Activated naive CD8-positive, alpha-beta T cell treated with anti-CD3 and anti-CD28 coated beads, Interleukin-2, amount 10 ng/mL, durations not matched to agents 7 days and 5 days (primary cell): ENCODE results near the gene TAF11L14. TPM values are rescaled to one million over a fixed set of nuclear protein-coding genes. Genes with fewer than 3 reads are reported as not detected.
"Not testable (repeated sequence)": the region's sequence is repeated elsewhere in the genome, so short reads cannot be mapped to it uniquely, and the experiment has no call there.

Experiments used
- ATAC-seq: fragments of 150-1000 bp; cut with Tn5 transposase; one replicate; pipeline ENCODE4 v1.10.0; 2021; ENCODE audit warnings: low read depth, moderate library complexity
- POLR2A ChIA-PET: fragments of 350-600 bp; sonication (Branson Sonifier 250); formaldehyde crosslinking; loops from one replicate; lab custom pipeline; 2021; ENCODE audit warnings: antibody characterized with exemption; lab: Charles Lee
- DNase-seq: peaks from one replicate; pipeline ENCODE4 v3.0.0; 2021
- H3K27ac Mint-ChIP-seq: one replicate; pipeline ENCODE4 v1.8.0; 2022; ENCODE audit warnings: mild to moderate bottlenecking, mixed read lengths
- H3K27me3 Mint-ChIP-seq: one replicate; pipeline ENCODE4 v1.8.0; 2022; ENCODE audit warnings: mild to moderate bottlenecking, moderate library complexity, mixed read lengths
- H3K36me3 Mint-ChIP-seq: one replicate; pipeline ENCODE4 v1.8.0; 2021; ENCODE audit warnings: mild to moderate bottlenecking, mixed read lengths
- H3K4me1 Mint-ChIP-seq: one replicate; pipeline ENCODE4 v1.8.0; 2021; ENCODE audit warnings: mixed read lengths
- H3K4me3 Mint-ChIP-seq: one replicate; pipeline ENCODE4 v1.8.0; 2022; ENCODE audit warnings: mild to moderate bottlenecking, moderate library complexity, mixed read lengths
- H3K9me3 Mint-ChIP-seq: one replicate; pipeline ENCODE4 v1.8.0; 2021; ENCODE audit warnings: mixed read lengths
- total RNA-seq, 2 experiments: library from RNA; stranded (reverse); gene quantifications; one replicate each; pipeline ENCODE4 v1.2.3, GENCODE V29; 2021

Gene TAF11L14
- total RNA-seq, 2 experiments from 2014 or later = not detected

GRCh38 chr5:17649232-17649631, 15.0 kb downstream of the TAF11L14 start:
- DNase-seq, H3K27ac Mint-ChIP-seq, H3K36me3 Mint-ChIP-seq, ATAC-seq, H3K27me3 Mint-ChIP-seq, POLR2A ChIA-PET, H3K4me1 Mint-ChIP-seq, H3K4me3 Mint-ChIP-seq, H3K9me3 Mint-ChIP-seq: not testable (repeated sequence)

GRCh38 chr5:17655201-17655759, 21.0 kb downstream of the TAF11L14 start:
- H3K27me3 Mint-ChIP-seq, H3K27ac Mint-ChIP-seq, H3K4me3 Mint-ChIP-seq, DNase-seq, H3K4me1 Mint-ChIP-seq, ATAC-seq, POLR2A ChIA-PET, H3K36me3 Mint-ChIP-seq, H3K9me3 Mint-ChIP-seq: not testable (repeated sequence)

- H3K4me1 Mint-ChIP-seq = no peaks in the 10 kb centered on the region
- POLR2A ChIA-PET = no interaction called here
- no peak for ATAC-seq
- DNase-seq = no peak
- H3K4me3 Mint-ChIP-seq = no peak overlapping the region
- H3K36me3 Mint-ChIP-seq = no peaks in the 10 kb centered on the region
- H3K27me3 Mint-ChIP-seq = no peaks in the 10 kb centered on the region
- no peak overlapping the region for H3K27ac Mint-ChIP-seq
- H3K9me3 Mint-ChIP-seq = peaks cover 11% of the 10 kb centered on the region
Measured at GRCh38 chr5:17655921-17656320, 21.7 kb downstream of the TAF11L14 start.

- peaks cover 9% of the 10 kb centered on the region for H3K9me3 Mint-ChIP-seq
- H3K27ac Mint-ChIP-seq = no peak overlapping the region
- POLR2A ChIA-PET = no interaction called here
Measured at GRCh38 chr5:17663182-17663581, 28.9 kb downstream of the TAF11L14 start.

GRCh38 chr5:17665836-17666235, 31.6 kb downstream of the TAF11L14 start:
- no peak for DNase-seq
- Mint-ChIP-seq H3K27ac (no peak overlapping the region), H3K9me3 (peaks cover 5% of the 10 kb centered on the region), H3K4me1 (no peaks in the 10 kb centered on the region), H3K27me3 (no peaks in the 10 kb centered on the region), H3K4me3 (no peak overlapping the region), H3K36me3 (no peaks in the 10 kb centered on the region)
- POLR2A ChIA-PET = no interaction called here
- no peak for ATAC-seq

More at GRCh38 chr5:17663182-17663581, 28.9 kb downstream of the TAF11L14 start:
- DNase-seq (no peak), ATAC-seq (no peak)
- Mint-ChIP-seq H3K4me3 (no peak overlapping the region), H3K36me3 (no peaks in the 10 kb centered on the region), H3K4me1 (no peaks in the 10 kb centered on the region), H3K27me3 (no peaks in the 10 kb centered on the region)

- H3K4me3 Mint-ChIP-seq = no peak overlapping the region
- no peak overlapping the region for H3K27ac Mint-ChIP-seq
- H3K36me3 Mint-ChIP-seq = no peaks in the 10 kb centered on the region
- DNase-seq = no peak
- no peak for ATAC-seq
- H3K27me3 Mint-ChIP-seq = no peaks in the 10 kb centered on the region
- no peaks in the 10 kb centered on the region for H3K4me1 Mint-ChIP-seq
- POLR2A ChIA-PET = no interaction called here
- peaks cover 9% of the 10 kb centered on the region for H3K9me3 Mint-ChIP-seq
Measured at GRCh38 chr5:17666726-17667235, 32.5 kb downstream of the TAF11L14 start.

GRCh38 chr5:17670353-17670752, 36.1 kb downstream of the TAF11L14 start:
- POLR2A ChIA-PET = no interaction called here
- H3K4me3 Mint-ChIP-seq = no peak overlapping the region
- no peak overlapping the region for H3K27ac Mint-ChIP-seq
- no peaks in the 10 kb centered on the region for H3K36me3 Mint-ChIP-seq
- no peak for ATAC-seq
- no peaks in the 10 kb centered on the region for H3K4me1 Mint-ChIP-seq
- H3K9me3 Mint-ChIP-seq = peaks cover 9% of the 10 kb centered on the region
- no peaks in the 10 kb centered on the region for H3K27me3 Mint-ChIP-seq
- no peak for DNase-seq

GRCh38 chr5:17678751-17679324, 44.6 kb downstream of the TAF11L14 start:
- DNase-seq = no peak
- H3K27me3 Mint-ChIP-seq = no peaks in the 10 kb centered on the region
- ATAC-seq = no peak
- no peaks in the 10 kb centered on the region for H3K4me1 Mint-ChIP-seq
- no peak overlapping the region for H3K4me3 Mint-ChIP-seq
- POLR2A ChIA-PET = no interaction called here
- H3K9me3 Mint-ChIP-seq = no peaks in the 10 kb centered on the region
- H3K27ac Mint-ChIP-seq = no peak overlapping the region
- no peaks in the 10 kb centered on the region for H3K36me3 Mint-ChIP-seq

- no peak for ATAC-seq
- H3K27ac Mint-ChIP-seq = no peak overlapping the region
- DNase-seq = no peak
- no peaks in the 10 kb centered on the region for H3K27me3 Mint-ChIP-seq
- no peaks in the 10 kb centered on the region for H3K36me3 Mint-ChIP-seq
- H3K9me3 Mint-ChIP-seq = no peaks in the 10 kb centered on the region
- no peaks in the 10 kb centered on the region for H3K4me1 Mint-ChIP-seq
- POLR2A ChIA-PET = no interaction called here
- H3K4me3 Mint-ChIP-seq = no peak overlapping the region
Measured at GRCh38 chr5:17679597-17680203, 45.4 kb downstream of the TAF11L14 start.

GRCh38 chr5:17680737-17681136, 46.5 kb downstream of the TAF11L14 start:
- POLR2A ChIA-PET = no interaction called here
- H3K27ac Mint-ChIP-seq = no peak overlapping the region
- no peaks in the 10 kb centered on the region for H3K36me3 Mint-ChIP-seq
- no peaks in the 10 kb centered on the region for H3K4me1 Mint-ChIP-seq
- DNase-seq (no peak), ATAC-seq (no peak)
- no peaks in the 10 kb centered on the region for H3K27me3 Mint-ChIP-seq
- H3K9me3 Mint-ChIP-seq = no peaks in the 10 kb centered on the region
- H3K4me3 Mint-ChIP-seq = no peak overlapping the region

Other genes with a start within 250 kb of the TAF11L14 start
- not detected for gene TAF11L2, start 136.2 kb upstream of the TAF11L14 start, total RNA-seq
- gene TAF11L3, start 116.1 kb upstream of the TAF11L14 start, total RNA-seq = not detected
- gene TAF11L4, start 112.7 kb upstream of the TAF11L14 start, total RNA-seq = not detected
- gene TAF11L5, start 109.2 kb upstream of the TAF11L14 start, total RNA-seq = not detected
- gene TAF11L6, start 105.8 kb upstream of the TAF11L14 start, total RNA-seq = not detected
- not detected for gene TAF11L7, start 48.7 kb upstream of the TAF11L14 start, total RNA-seq
- gene TAF11L8, start 43.5 kb upstream of the TAF11L14 start, total RNA-seq = not detected
- not detected for gene TAF11L9, start 40.1 kb upstream of the TAF11L14 start, total RNA-seq
- gene TAF11L10, start 36.6 kb upstream of the TAF11L14 start, total RNA-seq = not detected
- gene TAF11L11, start 30.3 kb upstream of the TAF11L14 start, total RNA-seq = not detected
- gene TAF11L12, start 24.1 kb upstream of the TAF11L14 start, total RNA-seq = not detected
- not detected for gene TAF11L13, start 2.4 kb upstream of the TAF11L14 start, total RNA-seq